Measurements from ENCODE around the gene SGO2.
"Not testable (repeated sequence)": the region's sequence is repeated elsewhere in the genome, so short reads cannot be mapped to it uniquely, and the experiment has no call there.

The SGO2 gene

DNA sequence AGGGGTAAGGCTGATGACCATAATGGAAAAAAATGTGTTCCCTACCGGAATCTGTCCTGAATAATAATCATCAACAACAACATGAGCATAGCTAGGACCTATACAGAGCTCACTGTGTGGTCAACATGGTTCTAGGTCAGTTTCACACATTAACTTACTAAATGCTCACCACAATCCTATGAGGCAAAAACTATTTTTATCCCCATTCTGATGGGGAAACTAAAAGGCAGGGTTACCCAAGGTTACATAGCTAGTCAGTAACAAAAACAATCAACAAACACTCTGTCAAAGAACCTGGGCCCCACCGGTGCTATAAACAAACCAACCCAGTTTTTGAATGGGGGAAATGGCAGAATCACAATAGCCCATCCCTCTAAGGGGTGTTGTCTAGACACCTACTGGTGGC lies 100.0 kb downstream of the SGO2 start:
- Histone ChIP-seq H3K36me3 (ENCODE audit: control insufficient read depth, low read depth, low read length) (no peaks in the 10 kb centered on the region), H3K4me3 (ENCODE audit: low read length) (no peak overlapping the region), H3K9ac (ENCODE audit: low read length) (no peak overlapping the region), H3K9me3 (ENCODE audit: control insufficient read depth, low read depth, low read length) (no peaks in the 10 kb centered on the region), H3K27ac (ENCODE audit: low read length) (no peak overlapping the region), H3K4me1 (ENCODE audit: control insufficient read depth, low read depth, low read length) (no peaks in the 10 kb centered on the region), H3K27me3 (ENCODE audit: control insufficient read depth, insufficient read depth, low read length) (no peaks in the 10 kb centered on the region)

GRCh38 chr2:200627110-200627770 lies 101.2 kb downstream of the SGO2 start:
- no peaks in the 10 kb centered on the region for H3K9me3 ChIP-seq (ENCODE audit: control insufficient read depth, low read depth, low read length)
- H3K27ac ChIP-seq (ENCODE audit: low read length), result no peak overlapping the region
- H3K9ac ChIP-seq (ENCODE audit: low read length), result no peak overlapping the region
- no peaks in the 10 kb centered on the region for H3K27me3 ChIP-seq (ENCODE audit: control insufficient read depth, insufficient read depth, low read length)
- H3K4me3 ChIP-seq (ENCODE audit: low read length), result no peak overlapping the region
- no peaks in the 10 kb centered on the region for H3K36me3 ChIP-seq (ENCODE audit: control insufficient read depth, low read depth, low read length)
- no peaks in the 10 kb centered on the region for H3K4me1 ChIP-seq (ENCODE audit: control insufficient read depth, low read depth, low read length)

GRCh38 chr2:200628461-200628860 lies 102.5 kb downstream of the SGO2 start:
- H3K27me3 ChIP-seq (ENCODE audit: control insufficient read depth, insufficient read depth, low read length); H3K4me1 ChIP-seq (ENCODE audit: control insufficient read depth, low read depth, low read length); H3K9me3 ChIP-seq (ENCODE audit: control insufficient read depth, low read depth, low read length); H3K36me3 ChIP-seq (ENCODE audit: control insufficient read depth, low read depth, low read length); H3K9ac ChIP-seq (ENCODE audit: low read length); H3K4me3 ChIP-seq (ENCODE audit: low read length); H3K27ac ChIP-seq (ENCODE audit: low read length): not testable (repeated sequence)

DNA sequence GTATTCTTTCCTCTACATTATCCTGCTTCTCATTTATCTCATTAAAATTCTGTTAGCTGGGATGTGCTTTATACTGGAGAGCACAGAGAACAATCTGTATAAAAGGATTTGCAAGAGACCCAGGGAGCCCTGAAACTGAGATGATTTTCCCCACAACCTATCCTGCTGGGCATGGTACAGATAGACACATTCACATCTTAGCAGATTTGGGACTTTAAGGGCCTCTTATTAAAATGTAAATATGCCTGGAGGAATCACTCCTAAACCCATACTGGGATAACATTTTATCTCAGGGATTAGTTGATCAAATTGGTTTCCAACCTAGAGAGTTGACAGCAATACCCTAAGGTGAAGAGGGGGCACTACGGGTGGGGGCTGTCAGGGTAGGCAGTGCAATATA lies 105.3 kb downstream of the SGO2 start:
- H3K9me3 ChIP-seq (ENCODE audit: control insufficient read depth, low read depth, low read length), result no peaks in the 10 kb centered on the region
- no peaks in the 10 kb centered on the region for H3K27me3 ChIP-seq (ENCODE audit: control insufficient read depth, insufficient read depth, low read length)
- H3K27ac ChIP-seq (ENCODE audit: low read length), result no peak overlapping the region
- no peak overlapping the region for H3K9ac ChIP-seq (ENCODE audit: low read length)
- H3K4me3 ChIP-seq (ENCODE audit: low read length), result no peak overlapping the region
- no peaks in the 10 kb centered on the region for H3K36me3 ChIP-seq (ENCODE audit: control insufficient read depth, low read depth, low read length)
- H3K4me1 ChIP-seq (ENCODE audit: control insufficient read depth, low read depth, low read length), result no peaks in the 10 kb centered on the region
